Lower lobe of right lung (tissue), 2 donors: ENCODE measurements around the gene UBC. TPM values are rescaled to one million over a fixed set of nuclear protein-coding genes. Genes with fewer than 3 reads are reported as not detected.
A peak's percentile ranks its signal among the peaks of the same experiment; 100 is the strongest.
"Not testable (repeated sequence)": the region's sequence is repeated elsewhere in the genome, so short reads cannot be mapped to it uniquely, and the experiment has no call there.

Experiments used
- ATAC-seq, 2 donors: fragments of 200-7000 bp; cut with Tn5 transposase; one replicate each; pipeline ENCODE4 v1.9.1; 2020 to 2022; ENCODE audit warnings: mild to moderate bottlenecking in 2 of 2, moderate library complexity in 2 of 2
- DNase-seq: peaks from one replicate; pipeline ENCODE4 v3.0.0-alpha.2; 2020
- H3K27ac ChIP-seq: fragments of 200-600 bp; one replicate; pipeline ENCODE4 v1.8.0; 2022
- H3K27me3 ChIP-seq: fragments of 200-600 bp; one replicate; pipeline ENCODE4 v1.8.0; 2022; ENCODE audit warnings: low read depth
- H3K36me3 ChIP-seq: fragments of 200-600 bp; one replicate; pipeline ENCODE4 v1.8.0; 2022; ENCODE audit warnings: mild to moderate bottlenecking
- H3K4me1 ChIP-seq: fragments of 200-600 bp; one replicate; pipeline ENCODE4 v1.8.0; 2022
- H3K4me3 ChIP-seq: fragments of 200-600 bp; one replicate; pipeline ENCODE4 v1.8.0; 2022; ENCODE audit warnings: mild to moderate bottlenecking
- H3K9me3 ChIP-seq: fragments of 200-600 bp; one replicate; pipeline ENCODE4 v1.8.0; 2022
- CTCF ChIP-seq: fragments of 200-600 bp; IDR thresholded peaks from one replicate; pipeline ENCODE4 v1.8.0; 2022; ENCODE audit warnings: antibody characterized with exemption, mild to moderate bottlenecking
- intact Hi-C: fragments of 100-400 bp; cut with DNase I; formaldehyde crosslinking; loops from one replicate; pipeline ENCODE4 v1.11.0; 2022
- total RNA-seq: library from RNA; stranded (reverse); fragmentation: NEBNext Ultra II Directional; extraction: Animal tissue kit (Norgen Biotek cat#: 25700); gene quantifications from one replicate; pipeline ENCODE4 v1.2.1, GENCODE V29; 2021
- donor health status: DM: no; HTN: yes; CAD: no; lungs with severe emphysema.

UBC gene
- total RNA-seq, 1 donor from 2014 or later: 977 TPM

- Histone ChIP-seq H3K4me1 (peaks cover 10% of the 10 kb centered on the region), H3K27ac (no peak overlapping the region), H3K27me3 (no peaks in the 10 kb centered on the region), H3K9me3 (no peaks in the 10 kb centered on the region), H3K36me3 (no peaks in the 10 kb centered on the region), H3K4me3 (no peak overlapping the region)
- peak; percentile 71 for DNase-seq
- TF ChIP-seq CTCF: peak; percentile 65
- ATAC-seq: peak; percentile 85 to 89
- intact Hi-C loops: no loop called here
Measured at GRCh38 chr12:124898200-124898922, 16.1 kb downstream of the UBC start.

- Histone ChIP-seq H3K27ac (no peak overlapping the region), H3K9me3 (no peaks in the 10 kb centered on the region), H3K4me3 (no peak overlapping the region), H3K4me1 (peaks cover 10% of the 10 kb centered on the region), H3K36me3 (no peaks in the 10 kb centered on the region), H3K27me3 (no peaks in the 10 kb centered on the region)
- intact Hi-C loops: no loop called here
- TF ChIP-seq CTCF: no peak
- ATAC-seq (no peak), DNase-seq (no peak)
Measured at GRCh38 chr12:124896461-124896860, 18.0 kb downstream of the UBC start.

GRCh38 chr12:124893792-124894516 is 20.5 kb downstream of the UBC start:
- TF ChIP-seq CTCF: no peak
- ATAC-seq: no peak
- H3K36me3 ChIP-seq: no peaks in the 10 kb centered on the region
- no peak overlapping the region for H3K4me3 ChIP-seq
- H3K4me1 ChIP-seq: peaks cover 7% of the 10 kb centered on the region
- no peak for DNase-seq
- intact Hi-C loops: no loop called here
- no peaks in the 10 kb centered on the region for H3K9me3 ChIP-seq
- no peaks in the 10 kb centered on the region for H3K27me3 ChIP-seq
- no peak overlapping the region for H3K27ac ChIP-seq

GRCh38 chr12:124888260-124888659 is 26.2 kb downstream of the UBC start:
- no peak overlapping the region for H3K4me3 ChIP-seq
- H3K27ac ChIP-seq: no peak overlapping the region
- no peaks in the 10 kb centered on the region for H3K27me3 ChIP-seq
- no peaks in the 10 kb centered on the region for H3K36me3 ChIP-seq
- no peaks in the 10 kb centered on the region for H3K9me3 ChIP-seq
- ATAC-seq (no peak), DNase-seq (no peak)
- intact Hi-C loops: no loop called here
- H3K4me1 ChIP-seq: no peaks in the 10 kb centered on the region
- no peak for TF ChIP-seq CTCF

- ATAC-seq, H3K9me3 ChIP-seq, H3K4me3 ChIP-seq, intact Hi-C loops, H3K27me3 ChIP-seq, DNase-seq, H3K36me3 ChIP-seq, H3K4me1 ChIP-seq, H3K27ac ChIP-seq: not testable (repeated sequence)
Measured at GRCh38 chr12:124887766-124888165, 26.7 kb downstream of the UBC start.
